Motor neuron (in vitro differentiated cells): ENCODE measurements around the gene MEF2B. TPM values are rescaled to one million over a fixed set of nuclear protein-coding genes. Genes with fewer than 3 reads are reported as not detected.

Experiments
- ATAC-seq, 8 experiments: fragments of 200-7000 bp; cut with Tn5 transposase; replicated peaks in 6 of 8; 2 replicates each; pipeline ENCODE4 v1.8.0; 2021; ENCODE audit warnings: mild to moderate bottlenecking in 8 of 8, moderate library complexity in 8 of 8
- H3K27ac ChIP-seq, 2 donors: fragments of 250-450 bp; sonication (Bioruptor Pico); 2 replicates each; pipeline ENCODE4 v1.9.0; 2021; ENCODE audit warnings: antibody characterized with exemption in 2 of 2, mild to moderate bottlenecking in 2 of 2, moderate library complexity in 1 of 2
- H3K4me1 ChIP-seq, 2 donors: fragments of 250-450 bp; sonication (Bioruptor Pico); replicated peaks in 1 of 2; 2 replicates each; pipeline ENCODE4 v1.6.1; 2021; ENCODE audit warnings: antibody characterized with exemption in 2 of 2, mild to moderate bottlenecking in 2 of 2, moderate library complexity in 1 of 2
- H3K4me3 ChIP-seq, 5 donors: fragments of 250-450 bp; sonication (Bioruptor Pico); 2 replicates each; pipeline ENCODE4 v1.9.0; 2021; ENCODE audit warnings: antibody characterized with exemption in 5 of 5, mild to moderate bottlenecking in 5 of 5, moderate library complexity in 4 of 5
- WGBS, 10 experiments: fragments of 450-650 bp; shearing (Covaris generic); methylation state at CpG; one replicate each; pipeline ENCODE4 v1.0.0; 2022; 5-methylcytosine and 5-hydroxymethylcytosine counted together
- in situ Hi-C, 9 experiments: fragments of 400-800 bp; cut with MboI; loops; one replicate each; pipeline ENCODE4 v1.15.0; 2021; ENCODE audit warnings: low sequenced_read_pairs in 9 of 9, low pct_unique_long_range_greater_than_20kb in 2 of 9; ENCODE audit not compliant: unreplicated experiment in 9 of 9
- total RNA-seq, 8 experiments: library from RNA; unstranded; fragments of 300-600 nt; gene quantifications; 2 replicates each; pipeline versions ENCODE4 v1.2.3 to v1.2.4, GENCODE V29; 2022

The MEF2B gene
- 1 to 10 TPM in 2 of 8 experiments, under 1 TPM in 5, not detected in 1; 0.20 to 2.5 (median 0.66) TPM for total RNA-seq

GRCh38 chr19:19170053-19170872 is at the start of gene MEF2B:
TSS of gene MEF2B (minus strand) at chr19:19170263. CDS start at chr19:19150735, 19,528 bp downstream.
- in situ Hi-C loops, result loop anchor here in 1 of 9 experiments (25.0 kb wide), 1 partner anchor 317 kb away; no protein-coding TSS in a partner anchor
- no peak within 1 kb of the TSS for H3K27ac ChIP-seq
- H3K4me3 ChIP-seq, result peak within 1 kb of the TSS; percentile 12 to 28 (median 18)
- 16 to 47% (median 29%) methylated on average over 2 to 10 of the region's 56 CpGs; no CpG with 5 or more reads in 6 of the 10 experiments for WGBS, 10 experiments
- H3K4me1 ChIP-seq, result peaks cover 7% of the 10 kb centered on the region in 2 donors
- peak; percentile 82 to 98 (median 96) for ATAC-seq

DNA sequence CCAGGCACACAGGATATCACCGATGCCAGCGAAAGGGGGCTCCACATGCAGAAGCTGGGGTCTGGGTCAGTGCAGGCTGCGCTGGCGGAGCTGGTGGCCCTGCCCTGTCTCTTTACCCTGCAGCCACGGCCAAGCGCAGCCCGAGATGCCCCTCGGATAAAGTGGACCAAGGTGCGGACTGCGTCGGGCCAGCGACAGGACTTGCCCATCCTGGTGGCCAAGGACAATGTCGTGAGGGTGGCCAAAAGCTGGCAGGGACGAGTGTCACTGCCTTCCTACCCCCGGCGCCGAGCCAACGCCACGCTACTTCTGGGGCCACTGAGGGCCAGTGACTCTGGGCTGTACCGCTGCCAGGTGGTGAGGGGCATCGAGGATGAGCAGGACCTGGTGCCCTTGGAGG is 48.8 kb upstream of the MEF2B start:
- H3K4me3 ChIP-seq, result no peak overlapping the region
- no peak overlapping the region for H3K27ac ChIP-seq
- H3K4me1 ChIP-seq, result peaks cover 4 to 6% of the 10 kb centered on the region in 2 donors
- WGBS, 10 experiments, result 13 to 100% (median 76%) methylated on average over 1 to 5 of the region's 21 CpGs; no CpG with 5 or more reads in 4 of the 10 experiments
- ATAC-seq, result no peak
- in situ Hi-C loops, result no loop called here

DNA sequence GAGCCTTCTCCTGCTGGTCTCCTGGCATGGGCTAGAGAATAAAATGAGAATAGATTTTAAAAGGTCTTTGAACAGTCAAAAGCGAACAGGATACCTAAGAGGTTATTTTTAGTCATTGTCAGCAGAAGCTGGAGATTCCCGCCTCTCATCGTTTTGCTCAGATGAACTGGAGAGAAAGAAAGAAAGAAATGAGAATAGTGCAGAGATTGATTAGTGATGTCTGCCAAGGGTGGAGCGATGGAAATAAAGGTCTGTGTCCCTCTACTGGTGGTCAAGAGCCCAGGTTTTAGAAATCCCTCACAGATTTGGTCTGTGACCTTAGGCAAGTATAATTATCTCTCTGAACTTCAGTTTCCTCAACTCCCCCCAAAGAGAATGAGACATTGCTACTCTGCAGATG is 47.0 kb upstream of the MEF2B start:
- no peak for ATAC-seq
- H3K4me3 ChIP-seq, result no peak overlapping the region
- peaks cover 18% of the 10 kb centered on the region in 2 donors for H3K4me1 ChIP-seq
- in situ Hi-C loops, result no loop called here
- no peak overlapping the region for H3K27ac ChIP-seq
- WGBS, 10 experiments, result 0 to 94% (median 33%) methylated on average over 1 to 4 of the region's 4 CpGs; no CpG with 5 or more reads in 1 of the 10 experiments

- in situ Hi-C loops, result no loop called here
These were observed 45.7 kb upstream of the MEF2B start for GRCh38 chr19:19215792-19216191.

DNA sequence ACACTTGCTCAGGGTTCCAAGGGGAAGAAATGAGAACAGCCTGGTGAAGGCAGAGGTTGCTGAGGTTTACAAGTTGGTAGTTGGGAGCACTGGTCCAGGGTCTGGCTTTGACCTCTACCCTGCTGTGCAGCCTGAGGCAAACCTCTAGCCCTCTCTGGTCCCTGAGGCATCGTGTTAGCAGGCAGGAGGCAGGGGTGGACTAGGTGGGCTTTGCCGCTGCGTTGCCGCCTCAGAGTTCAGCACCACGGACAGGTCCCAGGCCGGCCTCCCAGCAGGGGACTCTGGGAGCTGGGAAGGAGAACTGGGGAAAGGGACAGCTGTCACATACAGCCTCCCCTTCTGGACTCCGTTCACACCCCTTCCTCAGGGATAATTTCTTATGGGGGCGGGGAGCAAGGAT is 44.8 kb upstream of the MEF2B start:
- no peak overlapping the region for H3K27ac ChIP-seq
- in situ Hi-C loops, result no loop called here
- peak in 4 of 8 experiments; percentile 10 to 63 (median 50) for ATAC-seq
- H3K4me3 ChIP-seq, result no peak overlapping the region
- peaks cover 18 to 20% of the 10 kb centered on the region in 2 donors for H3K4me1 ChIP-seq
- WGBS, 10 experiments, result 0 to 17% methylated on average over 1 of the region's 8 CpGs; no CpG with 5 or more reads in 8 of the 10 experiments

More at GRCh38 chr19:19215792-19216191, 45.7 kb upstream of the MEF2B start:
- ATAC-seq, result no peak
- Histone ChIP-seq H3K4me3 (no peak overlapping the region), H3K27ac (no peak overlapping the region), H3K4me1 (peaks cover 18 to 20% of the 10 kb centered on the region in 2 donors)
- WGBS, 10 experiments, result 43 to 100% (median 74%) methylated on average over 1 to 2 of the region's 4 CpGs; no CpG with 5 or more reads in 5 of the 10 experiments

DNA sequence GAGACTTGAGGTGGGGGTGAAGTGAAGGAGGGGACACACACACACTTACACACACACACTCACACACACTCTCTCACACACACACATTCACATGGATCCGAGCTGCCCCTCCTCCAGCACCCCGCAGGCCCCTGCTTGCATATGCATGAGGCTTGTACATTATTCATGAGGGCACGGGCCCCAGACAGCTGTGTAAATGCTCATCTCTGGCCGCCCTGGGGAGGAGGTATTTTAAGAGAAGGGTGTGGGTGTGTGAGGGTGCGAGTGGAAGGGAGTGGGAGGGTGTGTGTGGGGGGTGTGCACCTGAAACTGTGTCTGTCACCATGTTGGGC is 44.1 kb upstream of the MEF2B start:
- peaks cover 18 to 20% of the 10 kb centered on the region in 2 donors for H3K4me1 ChIP-seq
- H3K4me3 ChIP-seq, result peak overlapping the region in 4 of 5 donors; percentile 50 to 94 (median 82)
- 0% methylated on average over 2 of the region's 5 CpGs; no CpG with 5 or more reads in 9 of the 10 experiments for WGBS, 10 experiments
- in situ Hi-C loops, result no loop called here
- peak; percentile 65 to 95 (median 72) for ATAC-seq
- H3K27ac ChIP-seq, result no peak overlapping the region

- peak; percentile 12 to 61 (median 38) for ATAC-seq
- peaks cover 19 to 21% of the 10 kb centered on the region in 2 donors for H3K4me1 ChIP-seq
- peak overlapping the region; percentile 45 to 94 (median 75) for H3K4me3 ChIP-seq
- WGBS, 10 experiments, result 11 to 40% methylated on average over 1 to 3 of the region's 21 CpGs; no CpG with 5 or more reads in 8 of the 10 experiments
- no peak overlapping the region for H3K27ac ChIP-seq
- in situ Hi-C loops, result no loop called here
These were observed 43.5 kb upstream of the MEF2B start for GRCh38 chr19:19213426-19214158.

DNA sequence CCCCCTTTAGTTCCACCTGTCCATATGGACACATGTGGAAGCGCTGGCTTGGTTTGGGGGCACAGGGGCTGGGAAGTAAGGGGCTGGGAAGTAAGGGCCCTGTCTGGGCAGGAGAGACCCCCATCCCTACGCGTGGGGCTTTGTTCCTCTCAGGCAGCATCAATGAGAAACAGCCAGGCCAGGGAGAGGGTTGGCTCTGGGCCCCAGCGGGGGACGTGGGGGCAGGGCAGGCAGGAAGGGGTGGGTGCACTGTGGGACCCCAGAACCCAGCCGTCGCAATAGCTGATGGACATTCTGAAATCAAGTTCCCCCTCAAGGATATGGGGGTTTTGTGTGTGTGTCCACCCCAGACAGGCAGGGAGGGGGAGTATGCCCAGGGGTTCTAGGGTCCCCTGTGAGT is 42.9 kb upstream of the MEF2B start:
- H3K27ac ChIP-seq, result peak overlapping the region in 1 of 2 donors; percentile 39
- H3K4me3 ChIP-seq, result peak overlapping the region; percentile 45 to 94 (median 75)
- no CpG with 5 or more reads among the region's 7 CpGs for WGBS, 10 experiments
- H3K4me1 ChIP-seq, result peaks cover 26 to 28% of the 10 kb centered on the region in 2 donors
- ATAC-seq, result peak in 2 of 8 experiments; percentile 2 to 9
- in situ Hi-C loops, result no loop called here

DNA sequence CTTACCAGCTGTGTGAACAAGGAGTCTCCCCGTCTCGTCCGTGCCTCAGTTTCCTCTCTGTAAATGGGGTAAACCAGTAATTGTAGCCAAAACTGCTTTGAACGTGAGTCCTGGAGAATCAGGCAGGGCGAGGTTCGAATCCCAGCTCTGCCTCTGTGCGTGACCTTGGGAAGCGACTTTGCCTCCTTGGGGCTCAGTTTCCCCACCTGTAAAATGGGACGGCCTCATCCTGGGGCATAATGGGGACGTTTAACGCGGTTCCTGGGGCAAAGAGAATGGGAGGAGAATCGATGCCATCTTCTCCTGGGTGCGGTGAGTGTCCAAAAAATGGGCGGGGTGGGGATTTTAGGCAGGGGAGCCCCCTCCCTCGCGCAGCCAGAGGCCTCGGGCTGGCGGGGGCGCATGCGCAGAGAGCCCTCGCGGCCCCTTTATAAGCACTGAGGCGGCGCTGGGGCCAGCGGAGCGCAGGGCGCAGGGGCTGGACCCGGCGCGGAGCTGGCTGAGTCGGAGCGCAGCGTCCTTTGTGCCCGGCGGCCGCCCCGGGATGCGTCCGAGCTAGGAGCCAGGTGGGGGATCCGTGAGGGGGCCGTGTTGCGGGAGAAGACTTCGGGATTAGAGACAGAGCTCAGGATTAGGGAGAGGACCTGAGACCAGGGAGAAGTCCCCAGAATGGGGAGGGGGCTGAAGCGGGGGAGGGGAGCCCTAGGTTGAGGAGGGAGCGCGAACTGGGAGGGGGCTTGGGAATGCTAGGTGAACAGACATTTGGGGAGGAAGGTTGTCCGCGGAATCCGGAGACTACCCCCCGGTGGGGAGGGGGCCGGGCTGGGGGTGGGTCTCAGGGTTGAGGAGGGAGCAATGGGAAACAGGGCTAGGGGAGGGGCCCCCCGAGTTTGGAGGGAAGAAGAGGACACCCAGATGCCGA is 41.7 kb upstream of the MEF2B start, which contains the start of gene NCAN:
NCAN (plus strand) TSS at position 460 of the 922 bp plus-strand sequence. CDS start 4,996 bp downstream, outside the sequence.
- WGBS, 10 experiments, result 0 to 83% (median 20%) methylated on average over 1 to 8 of the region's 54 CpGs; no CpG with 5 or more reads in 3 of the 10 experiments
- in situ Hi-C loops, result no loop called here
- Histone ChIP-seq H3K4me1 (peaks cover 26 to 28% of the 10 kb centered on the region in 2 donors), H3K27ac (peak within 1 kb of the TSS in 1 of 2 donors; percentile 45), H3K4me3 (peak within 1 kb of the TSS; percentile 45 to 94 (median 75))
- peak in 6 of 8 experiments; percentile 45 to 85 (median 78) for ATAC-seq

DNA sequence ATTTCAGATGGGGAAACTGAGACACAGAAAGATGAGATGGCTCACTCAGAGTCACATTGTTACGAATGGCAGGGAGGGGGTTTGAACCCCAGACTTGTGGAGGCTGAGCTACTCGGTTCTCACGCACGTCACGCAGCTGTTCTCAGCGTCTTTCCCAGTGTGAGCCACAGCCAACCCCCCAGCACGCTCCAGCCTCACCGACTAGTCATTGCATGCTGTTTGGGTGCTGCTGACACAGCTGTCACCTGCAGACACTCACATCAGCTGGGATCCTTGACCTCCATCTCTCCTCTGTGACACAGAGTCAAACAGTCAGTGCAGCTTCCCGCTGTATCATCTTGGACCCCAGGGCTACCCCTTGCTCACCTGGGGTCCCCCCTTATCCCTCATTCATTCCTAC is 39.3 kb upstream of the MEF2B start:
- ATAC-seq, result no peak
- WGBS, 10 experiments, result 43 to 100% (median 76%) methylated on average over 1 to 4 of the region's 9 CpGs; no CpG with 5 or more reads in 4 of the 10 experiments
- in situ Hi-C loops, result no loop called here

DNA sequence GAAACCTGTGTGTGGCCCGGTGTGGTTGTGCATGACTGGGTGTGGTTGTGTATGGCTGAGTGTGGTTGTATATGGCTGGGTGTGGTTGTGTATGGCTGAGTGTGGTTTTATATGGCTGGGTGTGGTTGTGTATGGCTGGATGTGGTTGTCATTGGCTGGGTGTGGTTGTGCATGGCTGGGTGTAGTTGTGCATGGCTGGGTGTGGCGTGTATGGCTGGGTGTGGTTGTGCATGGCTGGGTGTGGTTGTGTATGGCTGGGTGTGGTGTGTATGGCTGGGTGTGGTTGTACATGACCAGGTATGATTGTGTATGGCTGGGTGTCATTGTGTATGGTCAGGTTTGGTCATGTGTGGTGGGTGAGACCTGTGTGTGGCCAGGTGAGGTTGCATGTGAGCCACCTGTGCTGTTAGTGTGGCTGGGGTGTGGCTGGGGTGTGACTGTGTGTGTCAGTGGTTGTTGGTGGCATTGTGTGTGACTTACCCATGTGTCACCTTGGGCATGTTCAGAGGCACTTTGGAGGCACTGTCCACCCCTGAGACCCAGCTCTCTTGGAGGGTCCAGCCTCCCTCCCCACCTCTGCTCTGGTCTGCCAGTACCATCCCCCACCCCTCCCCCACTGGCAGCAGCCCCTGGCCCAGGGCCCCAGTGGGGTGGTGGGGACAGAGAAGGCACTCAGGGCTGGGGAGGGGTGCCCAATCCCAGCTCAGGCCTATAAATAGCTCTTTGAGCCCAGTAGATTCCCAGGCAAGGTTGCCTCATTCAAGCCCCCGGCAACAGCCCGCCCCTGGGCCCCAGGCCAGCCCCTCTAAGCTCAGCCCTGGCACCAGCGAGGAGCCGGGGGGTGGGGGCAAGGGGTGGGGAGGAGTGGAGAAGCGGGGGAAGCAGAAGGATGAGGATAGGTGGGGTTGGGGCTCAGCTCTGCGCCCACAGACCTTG is 37.8 kb upstream of the MEF2B start:
- Histone ChIP-seq H3K4me1 (peaks cover 11 to 16% of the 10 kb centered on the region in 2 donors), H3K27ac (no peak overlapping the region), H3K4me3 (no peak overlapping the region)
- in situ Hi-C loops, result no loop called here
- WGBS, 10 experiments, result 0 to 100% (median 74%) methylated on average over 1 to 2 of the region's 8 CpGs; no CpG with 5 or more reads in 5 of the 10 experiments
- ATAC-seq, result peak in 4 of 8 experiments; percentile 11 to 52 (median 41)

More for the DNA sequence above, 39.3 kb upstream of the MEF2B start:
- no peak overlapping the region for H3K4me3 ChIP-seq
- H3K4me1 ChIP-seq, result peaks cover 24 to 28% of the 10 kb centered on the region in 2 donors
- no peak overlapping the region for H3K27ac ChIP-seq
